SK-N-SH treated with all-trans-retinoic acid at 6 μM for 48 hours (cell line): ENCODE results near the gene RNPEPL1.

Source experiments
- ATAC-seq: fragments of 200-7000 bp; cut with Tn5 transposase; 3 replicates; pipeline ENCODE4 v1.9.1; 2020; ENCODE audit warnings: mild to moderate bottlenecking, moderate library complexity
- ARNTL ChIP-seq: fragments of 450-650 bp; formaldehyde crosslinking; IDR thresholded peaks from 2 replicates; pipeline ENCODE4 v1.5.0; 2020; ENCODE audit warnings: low read depth, mild to moderate bottlenecking, moderate library complexity, borderline replicate concordance
- BACH2 ChIP-seq: fragments of 250-450 bp; sonication (Bioruptor Pico); IDR thresholded peaks from 2 replicates; pipeline ENCODE4 v1.9.0; 2021; ENCODE audit warnings: mild to moderate bottlenecking, borderline replicate concordance
- CSDC2 ChIP-seq: fragments of 250-450 bp; sonication (Bioruptor Pico); IDR thresholded peaks from 2 replicates; pipeline ENCODE4 v1.5.0; 2020; ENCODE audit warnings: mild to moderate bottlenecking, moderate library complexity
- ESRRG ChIP-seq: fragments of 250-450 bp; sonication (Bioruptor Pico); IDR thresholded peaks from 2 replicates; pipeline ENCODE4 v1.6.1; 2021; ENCODE audit warnings: mild to moderate bottlenecking
- GLIS3 ChIP-seq: fragments of 250-450 bp; sonication (Bioruptor Pico); IDR thresholded peaks from 2 replicates; pipeline ENCODE4 v1.5.0; 2020; ENCODE audit warnings: mild to moderate bottlenecking, moderate library complexity
- ISL1 ChIP-seq: fragments of 250-450 bp; sonication (Bioruptor Pico); IDR thresholded peaks from 2 replicates; pipeline ENCODE4 v2.1.2; 2022; ENCODE audit warnings: mild to moderate bottlenecking, moderate library complexity
- OSR1 ChIP-seq: fragments of 250-450 bp; sonication (Bioruptor Pico); IDR thresholded peaks from 2 replicates; pipeline ENCODE4 v1.8.0; 2022; ENCODE audit warnings: moderate library complexity, mild to moderate bottlenecking, inconsistent platforms
- RARB ChIP-seq: fragments of 250-450 bp; sonication (Bioruptor Pico); IDR thresholded peaks from 2 replicates; pipeline ENCODE4 v1.8.0; 2021; ENCODE audit warnings: mild to moderate bottlenecking, moderate library complexity
- SNAI2 ChIP-seq: fragments of 250-450 bp; sonication (Bioruptor Pico); IDR thresholded peaks from 2 replicates; pipeline ENCODE4 v1.5.0; 2020; ENCODE audit warnings: mild to moderate bottlenecking, moderate library complexity
- TCF4 ChIP-seq: fragments of 250-450 bp; sonication (Bioruptor Pico); IDR thresholded peaks from 2 replicates; pipeline ENCODE4 v1.8.0; 2021; ENCODE audit warnings: mild to moderate bottlenecking, moderate library complexity, borderline replicate concordance
- TOX ChIP-seq: fragments of 250-450 bp; sonication (Bioruptor Pico); IDR thresholded peaks from 2 replicates; pipeline ENCODE4 v1.8.0; 2021; ENCODE audit warnings: mild to moderate bottlenecking, moderate library complexity, borderline replicate concordance
- ZC3H10 ChIP-seq: fragments of 250-450 bp; sonication (Bioruptor Pico); IDR thresholded peaks from 2 replicates; pipeline ENCODE4 v1.5.1; 2021; ENCODE audit warnings: mild to moderate bottlenecking, moderate library complexity
- ZFP3 ChIP-seq: fragments of 250-450 bp; sonication (Bioruptor Pico); IDR thresholded peaks from 2 replicates; pipeline ENCODE4 v1.5.0; 2020; ENCODE audit warnings: mild to moderate bottlenecking, moderate library complexity
- ZFP30 ChIP-seq: fragments of 450-650 bp; formaldehyde crosslinking; IDR thresholded peaks from 2 replicates; pipeline ENCODE4 v1.5.0; 2022; ENCODE audit warnings: mild to moderate bottlenecking, moderate library complexity
- ZNF565 ChIP-seq: fragments of 450-650 bp; formaldehyde crosslinking; conservative IDR thresholded peaks from 2 replicates; pipeline ENCODE4 v1.5.0; 2020; ENCODE audit warnings: low read depth, mild to moderate bottlenecking, moderate library complexity
- ZNF70 ChIP-seq: fragments of 450-650 bp; formaldehyde crosslinking; IDR thresholded peaks from 2 replicates; pipeline ENCODE4 v1.5.0; 2020; ENCODE audit warnings: mild to moderate bottlenecking, moderate library complexity
- TF ChIP-seq, protein P1 (sequence below): fragments of 250-450 bp; sonication (Bioruptor Pico); IDR thresholded peaks from 2 replicates; pipeline ENCODE4 v1.5.1; 2020; ENCODE audit warnings: low read depth, mild to moderate bottlenecking, moderate library complexity
- TF ChIP-seq, protein P2 (sequence below): fragments of 250-450 bp; sonication (Bioruptor Pico); IDR thresholded peaks from 2 replicates; pipeline ENCODE4 v1.8.0; 2020; ENCODE audit warnings: mild to moderate bottlenecking, moderate library complexity, borderline replicate concordance
- TF ChIP-seq, protein P3 (sequence below): fragments of 250-450 bp; sonication (Bioruptor Pico); IDR thresholded peaks from 2 replicates; pipeline ENCODE4 v1.5.1; 2021; ENCODE audit warnings: mild to moderate bottlenecking, moderate library complexity
- TF ChIP-seq, protein P4 (sequence below): fragments of 250-450 bp; sonication (Bioruptor Pico); IDR thresholded peaks from 2 replicates; pipeline ENCODE4 v1.8.0; 2021; ENCODE audit warnings: low read depth, mild to moderate bottlenecking, moderate library complexity, borderline replicate concordance

RNPEPL1 gene

DNA sequence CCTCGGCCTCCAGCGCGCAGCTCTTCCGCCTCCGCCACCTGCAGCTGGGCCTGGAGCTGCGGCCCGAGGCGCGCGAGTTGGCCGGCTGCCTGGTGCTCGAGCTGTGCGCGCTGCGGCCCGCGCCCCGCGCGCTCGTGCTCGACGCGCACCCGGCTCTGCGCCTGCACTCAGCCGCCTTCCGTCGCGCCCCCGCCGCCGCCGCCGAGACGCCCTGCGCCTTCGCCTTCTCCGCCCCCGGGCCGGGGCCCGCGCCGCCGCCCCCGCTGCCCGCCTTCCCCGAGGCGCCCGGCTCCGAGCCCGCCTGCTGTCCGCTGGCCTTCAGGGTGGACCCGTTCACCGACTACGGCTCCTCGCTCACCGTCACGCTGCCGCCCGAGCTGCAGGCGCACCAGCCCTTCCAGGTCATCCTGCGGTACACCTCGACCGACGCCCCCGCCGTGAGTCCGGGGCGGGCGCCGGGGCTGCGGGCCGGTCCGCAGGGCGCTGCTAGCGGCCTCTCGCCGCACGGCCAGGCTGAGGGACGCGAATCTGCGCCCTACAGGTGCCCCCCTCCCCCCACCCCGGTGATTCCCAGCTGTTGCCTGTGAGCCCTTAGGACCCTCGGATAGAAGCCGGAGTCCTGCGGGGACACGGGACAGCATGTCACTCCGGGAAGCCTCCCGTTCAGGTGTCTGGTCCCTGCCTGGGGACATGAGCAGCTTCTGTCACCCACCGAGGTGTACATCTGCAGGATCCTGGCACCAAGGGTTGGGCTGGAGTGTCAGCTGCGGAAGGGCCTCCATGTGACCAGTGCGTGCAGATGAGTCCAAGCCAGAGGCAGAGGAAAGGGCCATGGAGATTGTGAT, 616 bp downstream of the RNPEPL1 start:
- TF ChIP-seq, protein P1, sequence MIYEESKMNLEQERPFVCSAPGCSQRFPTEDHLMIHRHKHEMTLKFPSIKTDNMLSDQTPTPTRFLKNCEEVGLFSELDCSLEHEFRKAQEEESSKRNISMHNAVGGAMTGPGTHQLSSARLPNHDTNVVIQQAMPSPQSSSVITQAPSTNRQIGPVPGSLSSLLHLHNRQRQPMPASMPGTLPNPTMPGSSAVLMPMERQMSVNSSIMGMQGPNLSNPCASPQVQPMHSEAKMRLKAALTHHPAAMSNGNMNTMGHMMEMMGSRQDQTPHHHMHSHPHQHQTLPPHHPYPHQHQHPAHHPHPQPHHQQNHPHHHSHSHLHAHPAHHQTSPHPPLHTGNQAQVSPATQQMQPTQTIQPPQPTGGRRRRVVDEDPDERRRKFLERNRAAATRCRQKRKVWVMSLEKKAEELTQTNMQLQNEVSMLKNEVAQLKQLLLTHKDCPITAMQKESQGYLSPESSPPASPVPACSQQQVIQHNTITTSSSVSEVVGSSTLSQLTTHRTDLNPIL (CRISPR knock-in tag) = no peak
- TF ChIP-seq SNAI2 (CRISPR knock-in tag) (no peak), ZFP30 (CRISPR knock-in tag) (no peak), TOX (CRISPR knock-in tag) (no peak), ZNF565 (CRISPR knock-in tag) (no peak), BACH2 (CRISPR knock-in tag) (no peak)
- TF ChIP-seq, protein P2, sequence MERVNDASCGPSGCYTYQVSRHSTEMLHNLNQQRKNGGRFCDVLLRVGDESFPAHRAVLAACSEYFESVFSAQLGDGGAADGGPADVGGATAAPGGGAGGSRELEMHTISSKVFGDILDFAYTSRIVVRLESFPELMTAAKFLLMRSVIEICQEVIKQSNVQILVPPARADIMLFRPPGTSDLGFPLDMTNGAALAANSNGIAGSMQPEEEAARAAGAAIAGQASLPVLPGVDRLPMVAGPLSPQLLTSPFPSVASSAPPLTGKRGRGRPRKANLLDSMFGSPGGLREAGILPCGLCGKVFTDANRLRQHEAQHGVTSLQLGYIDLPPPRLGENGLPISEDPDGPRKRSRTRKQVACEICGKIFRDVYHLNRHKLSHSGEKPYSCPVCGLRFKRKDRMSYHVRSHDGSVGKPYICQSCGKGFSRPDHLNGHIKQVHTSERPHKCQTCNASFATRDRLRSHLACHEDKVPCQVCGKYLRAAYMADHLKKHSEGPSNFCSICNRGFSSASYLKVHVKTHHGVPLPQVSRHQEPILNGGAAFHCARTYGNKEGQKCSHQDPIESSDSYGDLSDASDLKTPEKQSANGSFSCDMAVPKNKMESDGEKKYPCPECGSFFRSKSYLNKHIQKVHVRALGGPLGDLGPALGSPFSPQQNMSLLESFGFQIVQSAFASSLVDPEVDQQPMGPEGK (CRISPR knock-in tag) = no peak

DNA sequence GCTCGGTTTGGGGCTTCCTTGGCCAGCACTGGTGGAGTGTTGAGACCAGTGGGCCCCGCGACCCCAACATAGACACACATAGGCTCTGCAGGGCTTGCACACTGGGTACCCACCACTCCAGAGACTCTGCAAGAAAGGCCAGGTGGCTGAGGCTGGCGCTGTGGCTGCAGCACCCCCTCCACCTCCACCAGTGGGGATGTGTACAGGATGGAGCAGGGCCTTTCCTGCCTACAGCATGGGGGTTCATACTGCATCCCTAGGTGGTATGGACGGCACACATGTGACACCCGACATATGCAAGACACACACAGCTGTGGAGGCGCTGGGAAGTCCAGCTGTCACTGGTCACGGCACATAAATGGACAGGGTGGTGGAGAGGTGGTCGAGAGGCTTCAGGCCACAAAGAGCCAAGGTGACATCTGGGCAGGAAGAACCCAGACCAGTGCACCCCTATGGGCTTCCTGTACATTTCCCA, 1.3 kb downstream of the RNPEPL1 start:
- TF ChIP-seq, protein P2 (CRISPR knock-in tag) = no peak
- TF ChIP-seq BACH2 (CRISPR knock-in tag) (no peak), RARB (CRISPR knock-in tag) (no peak), ARNTL (CRISPR knock-in tag) (no peak), ZC3H10 (no peak), ESRRG (CRISPR knock-in tag) (no peak), ZFP3 (CRISPR knock-in tag) (no peak), CSDC2 (CRISPR knock-in tag) (no peak), ZFP30 (CRISPR knock-in tag) (no peak), SNAI2 (CRISPR knock-in tag) (no peak), TCF4 (no peak)
- TF ChIP-seq, protein P1 (CRISPR knock-in tag) = no peak
- TF ChIP-seq, protein P3, sequence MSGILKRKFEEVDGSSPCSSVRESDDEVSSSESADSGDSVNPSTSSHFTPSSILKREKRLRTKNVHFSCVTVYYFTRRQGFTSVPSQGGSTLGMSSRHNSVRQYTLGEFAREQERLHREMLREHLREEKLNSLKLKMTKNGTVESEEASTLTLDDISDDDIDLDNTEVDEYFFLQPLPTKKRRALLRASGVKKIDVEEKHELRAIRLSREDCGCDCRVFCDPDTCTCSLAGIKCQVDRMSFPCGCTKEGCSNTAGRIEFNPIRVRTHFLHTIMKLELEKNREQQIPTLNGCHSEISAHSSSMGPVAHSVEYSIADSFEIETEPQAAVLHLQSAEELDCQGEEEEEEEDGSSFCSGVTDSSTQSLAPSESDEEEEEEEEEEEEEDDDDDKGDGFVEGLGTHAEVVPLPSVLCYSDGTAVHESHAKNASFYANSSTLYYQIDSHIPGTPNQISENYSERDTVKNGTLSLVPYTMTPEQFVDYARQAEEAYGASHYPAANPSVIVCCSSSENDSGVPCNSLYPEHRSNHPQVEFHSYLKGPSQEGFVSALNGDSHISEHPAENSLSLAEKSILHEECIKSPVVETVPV (CRISPR knock-in tag) = no peak
- TF ChIP-seq, protein P4, sequence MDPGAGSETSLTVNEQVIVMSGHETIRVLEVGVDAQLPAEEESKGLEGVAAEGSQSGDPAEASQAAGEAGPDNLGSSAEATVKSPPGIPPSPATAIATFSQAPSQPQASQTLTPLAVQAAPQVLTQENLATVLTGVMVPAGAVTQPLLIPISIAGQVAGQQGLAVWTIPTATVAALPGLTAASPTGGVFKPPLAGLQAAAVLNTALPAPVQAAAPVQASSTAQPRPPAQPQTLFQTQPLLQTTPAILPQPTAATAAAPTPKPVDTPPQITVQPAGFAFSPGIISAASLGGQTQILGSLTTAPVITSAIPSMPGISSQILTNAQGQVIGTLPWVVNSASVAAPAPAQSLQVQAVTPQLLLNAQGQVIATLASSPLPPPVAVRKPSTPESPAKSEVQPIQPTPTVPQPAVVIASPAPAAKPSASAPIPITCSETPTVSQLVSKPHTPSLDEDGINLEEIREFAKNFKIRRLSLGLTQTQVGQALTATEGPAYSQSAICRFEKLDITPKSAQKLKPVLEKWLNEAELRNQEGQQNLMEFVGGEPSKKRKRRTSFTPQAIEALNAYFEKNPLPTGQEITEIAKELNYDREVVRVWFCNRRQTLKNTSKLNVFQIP (CRISPR knock-in tag) = no peak
- no peak for ATAC-seq

More for the DNA sequence above, 616 bp downstream of the RNPEPL1 start:
- no peak for ATAC-seq

DNA sequence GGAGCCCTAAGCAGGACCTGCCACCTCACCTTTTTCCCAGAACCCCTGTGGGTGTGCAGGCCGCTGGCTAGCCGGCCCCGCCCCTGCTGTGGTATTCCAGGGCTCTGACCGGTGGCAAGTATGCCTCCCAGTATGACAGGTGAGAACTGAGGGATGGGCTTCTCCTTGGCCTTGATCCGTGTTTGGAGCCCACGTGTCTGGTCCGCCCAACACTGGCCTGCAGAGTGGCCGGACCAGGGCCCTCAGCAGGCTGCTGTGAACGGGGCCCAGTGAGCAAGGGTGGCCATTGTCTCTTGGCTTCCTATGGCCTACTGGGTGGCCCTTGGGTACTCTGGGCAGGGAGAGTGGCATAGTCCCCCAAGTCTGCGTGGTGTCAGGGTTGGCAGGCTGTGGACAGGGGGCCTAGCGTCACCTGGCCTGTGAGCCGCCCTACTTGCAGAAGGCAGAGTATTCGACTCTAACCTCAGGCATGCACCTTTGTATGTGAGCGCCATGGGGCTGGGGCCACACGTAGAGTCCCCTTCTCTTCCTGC, 1.8 kb downstream of the RNPEPL1 start:
- no peak for ATAC-seq
- TF ChIP-seq, protein P4 (CRISPR knock-in tag) = no peak
- TF ChIP-seq, protein P1 (CRISPR knock-in tag) = no peak
- TF ChIP-seq GLIS3 (CRISPR knock-in tag) (no peak), OSR1 (CRISPR knock-in tag) (no peak), ZNF70 (CRISPR knock-in tag) (no peak), ARNTL (CRISPR knock-in tag) (no peak), ISL1 (no peak), TCF4 (no peak)
- TF ChIP-seq, protein P2 (CRISPR knock-in tag) = no peak
